SKM-1 treated with dmso at 0.1 percent for 144 hours (cell line): ENCODE measurements around the gene EPHB2.

Source experiments
- DNase-seq: peaks from one replicate; lab custom pipeline; 2025; ENCODE audit not compliant: unreplicated experiment; lab: John Stamatoyannopoulos, UW

Gene EPHB2

GRCh38 chr1:22908880-22909426 is 198.3 kb downstream of the EPHB2 start:
- DNase-seq = no peak

DNA sequence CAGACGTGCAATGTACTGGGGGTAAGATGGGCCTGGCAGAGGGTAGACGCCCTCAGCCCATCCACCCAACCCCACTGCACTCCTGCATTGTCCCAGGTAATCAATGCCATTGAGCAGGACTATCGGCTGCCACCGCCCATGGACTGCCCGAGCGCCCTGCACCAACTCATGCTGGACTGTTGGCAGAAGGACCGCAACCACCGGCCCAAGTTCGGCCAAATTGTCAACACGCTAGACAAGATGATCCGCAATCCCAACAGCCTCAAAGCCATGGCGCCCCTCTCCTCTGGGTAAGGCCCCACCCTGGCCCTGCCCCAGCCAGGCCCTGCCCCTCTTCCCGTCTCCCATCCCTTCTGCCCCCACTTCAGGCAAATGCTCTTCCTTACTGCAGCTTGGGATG is 199.6 kb downstream of the EPHB2 start:
- no peak for DNase-seq

DNA sequence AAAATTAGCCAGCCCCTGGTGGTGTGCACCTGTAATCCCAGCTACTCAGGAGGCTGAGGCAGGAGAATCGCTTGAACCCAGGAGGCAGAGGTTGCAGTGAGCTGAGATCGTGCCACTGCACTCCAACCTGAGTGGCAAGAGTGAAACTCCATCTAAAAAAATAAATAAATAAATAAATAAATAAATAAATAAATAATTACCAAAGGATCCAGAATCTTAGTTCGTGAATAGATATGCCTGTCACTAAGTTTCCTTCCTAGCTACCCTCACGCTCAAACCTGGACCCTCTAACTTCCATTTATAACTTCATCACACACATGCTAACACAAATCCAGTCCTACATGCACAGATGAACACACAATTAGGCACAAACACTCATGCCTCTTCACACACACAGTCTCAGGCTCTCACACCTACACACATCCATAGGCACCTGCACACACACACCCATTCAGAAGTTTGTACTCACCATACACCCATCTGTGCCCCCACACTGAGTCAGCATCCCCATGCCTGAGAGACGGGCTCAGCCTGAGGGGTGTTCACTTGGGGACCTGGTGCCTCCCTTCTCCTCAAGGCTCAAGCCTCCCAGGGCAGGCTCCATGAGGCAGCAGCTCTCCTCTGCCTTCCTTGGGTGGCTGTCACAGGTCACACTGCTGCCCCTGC is 200.5 kb downstream of the EPHB2 start:
- no peak for DNase-seq

GRCh38 chr1:22912311-22912710 is 201.7 kb downstream of the EPHB2 start:
- DNase-seq = no peak

GRCh38 chr1:22913421-22914141 is 202.9 kb downstream of the EPHB2 start:
- DNase-seq = no peak

- no peak for DNase-seq
Measured at GRCh38 chr1:22914156-22914555, 203.5 kb downstream of the EPHB2 start.

- no peak for DNase-seq
Measured at GRCh38 chr1:22914633-22915217, 204.1 kb downstream of the EPHB2 start.

GRCh38 chr1:22915231-22915630 is 204.6 kb downstream of the EPHB2 start:
- DNase-seq = no peak

DNA sequence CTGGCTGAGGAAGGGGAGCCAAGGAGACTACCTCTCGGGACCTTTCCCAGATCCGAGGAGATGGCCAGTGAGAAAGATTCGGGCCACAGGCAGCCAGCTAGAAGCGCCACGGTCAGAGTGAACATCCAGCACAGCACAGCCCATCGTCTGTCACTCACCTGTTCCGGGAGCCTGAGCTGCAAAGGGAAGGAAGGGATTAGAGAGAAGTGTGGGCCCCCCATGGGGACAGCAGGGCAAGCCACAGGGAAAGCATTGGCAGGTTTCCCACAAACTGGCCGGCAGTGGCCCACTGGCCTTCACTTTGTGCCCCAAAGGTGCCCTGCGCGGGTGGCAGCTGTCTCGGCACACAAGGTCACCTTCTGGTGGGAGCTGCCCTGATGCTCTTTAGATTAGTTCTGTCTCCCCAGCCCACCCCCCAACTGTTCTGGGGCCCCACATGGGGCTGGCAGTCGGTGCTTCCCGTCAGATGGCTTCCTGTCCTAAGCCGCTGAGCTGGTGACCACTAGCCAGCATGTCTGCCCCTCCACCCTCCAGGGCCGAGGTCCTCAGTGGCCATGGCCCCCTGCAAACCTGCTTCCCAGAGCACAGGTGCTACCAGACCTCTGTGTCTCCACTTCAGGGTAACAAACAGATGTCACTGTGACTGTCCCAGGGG is 205.3 kb downstream of the EPHB2 start:
- DNase-seq = no peak

- DNase-seq = no peak
Measured at GRCh38 chr1:22916471-22916820, 205.8 kb downstream of the EPHB2 start.

DNA sequence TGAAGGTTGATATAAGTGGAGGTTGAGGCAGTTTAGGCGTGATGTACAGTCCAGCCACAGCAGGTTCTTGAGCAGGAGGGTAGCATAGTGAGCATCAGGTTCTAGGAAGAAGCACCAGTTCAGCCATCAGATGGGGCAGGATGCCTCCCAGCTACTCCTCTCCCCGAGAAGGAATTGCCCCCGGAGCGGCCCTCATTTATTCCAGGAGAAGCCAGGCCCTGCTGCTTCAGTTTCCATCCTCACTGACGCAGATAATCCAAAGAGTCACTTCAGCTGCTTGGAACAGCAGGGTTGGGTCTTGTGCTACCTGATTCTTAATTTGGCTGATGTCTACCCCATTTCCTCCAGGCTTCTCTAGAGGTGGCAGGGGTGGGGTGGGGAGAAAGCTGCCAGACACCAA is 207.3 kb downstream of the EPHB2 start:
- DNase-seq = no peak

DNA sequence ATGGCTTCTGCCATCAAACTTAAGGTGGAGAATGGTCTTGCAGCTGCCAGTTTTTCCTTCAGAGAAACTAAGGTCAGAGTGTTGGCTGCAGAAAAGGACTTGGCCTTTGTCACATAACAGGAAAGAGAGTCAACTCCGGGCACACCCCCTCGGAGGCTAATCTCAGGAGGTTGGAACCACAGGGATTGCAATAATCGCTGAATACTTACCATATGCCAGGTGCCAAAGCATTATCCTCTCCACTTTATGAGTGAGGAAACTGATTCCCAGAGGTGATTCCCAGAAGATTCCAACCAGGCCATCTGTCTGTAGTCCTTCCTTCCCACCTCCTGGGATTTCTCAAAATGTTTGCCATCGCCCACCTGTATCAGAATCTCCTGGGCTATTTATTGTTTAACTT is 208.0 kb downstream of the EPHB2 start:
- no peak for DNase-seq

DNA sequence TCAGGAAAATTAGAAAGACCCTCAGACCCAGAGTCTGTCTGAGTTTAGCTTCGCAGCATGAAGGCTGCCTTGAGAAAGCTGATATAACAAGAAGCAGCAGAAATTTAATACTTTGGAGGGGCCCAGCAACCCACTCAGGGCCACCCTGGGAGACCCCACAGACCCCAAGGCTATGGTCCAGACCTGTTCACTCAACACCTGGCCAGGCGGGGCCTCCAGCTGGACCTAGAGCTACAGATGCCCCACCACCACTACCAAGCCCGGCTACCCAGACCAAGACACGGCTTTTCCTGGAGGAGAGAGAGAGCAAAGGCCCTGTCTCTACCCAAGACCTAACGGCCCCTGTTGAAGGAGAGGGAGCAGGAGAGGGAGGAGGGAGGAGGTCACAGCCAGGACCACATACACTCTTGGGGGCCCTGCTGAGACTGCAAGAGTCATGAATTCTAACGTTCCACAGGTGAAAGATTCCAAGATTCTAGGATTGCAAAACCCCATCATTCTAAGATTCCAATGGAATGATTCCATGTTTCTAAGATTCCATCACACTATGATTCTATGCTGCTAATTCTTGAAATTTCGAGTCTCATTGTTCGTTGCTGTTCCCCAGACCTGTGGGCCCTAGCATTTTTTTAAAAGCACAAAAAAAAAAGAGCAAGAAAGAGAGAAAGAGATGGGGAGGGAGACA is 208.8 kb downstream of the EPHB2 start:
- no peak for DNase-seq

- no peak for DNase-seq
Measured at GRCh38 chr1:22920026-22920733, 209.5 kb downstream of the EPHB2 start.

DNA sequence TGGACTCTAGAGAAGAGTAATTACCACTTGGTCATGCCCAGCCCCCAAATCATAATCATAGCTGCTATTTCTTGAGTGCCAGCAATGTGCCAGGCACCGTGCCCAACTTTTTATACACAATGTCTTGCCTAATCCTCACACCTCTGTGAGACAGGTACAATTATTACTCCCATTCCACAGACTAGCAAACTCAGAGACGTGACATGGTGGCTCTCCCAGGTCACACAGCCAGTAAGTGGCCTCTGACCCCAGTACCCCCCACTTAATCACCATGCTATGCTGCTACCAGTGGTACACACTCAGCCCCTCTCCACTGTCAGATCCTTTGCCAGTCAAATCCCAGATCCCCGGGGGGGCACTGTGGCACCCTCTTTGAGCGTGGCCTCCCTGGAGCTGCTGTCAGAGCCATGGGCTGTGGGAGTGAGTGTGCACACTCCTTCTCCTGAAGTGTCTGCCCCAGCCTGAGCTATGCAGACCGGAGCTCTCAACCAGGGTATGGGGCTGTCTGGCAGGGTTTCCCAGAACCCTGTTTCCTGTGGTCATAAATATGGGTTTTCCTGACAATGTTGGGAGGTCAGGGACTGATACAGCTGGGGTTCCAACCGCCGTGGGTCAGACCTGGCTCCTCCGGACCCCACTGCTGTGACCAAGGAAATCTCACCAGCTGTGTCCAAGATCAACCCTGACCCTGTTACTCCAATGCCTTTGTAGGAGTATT is 210.3 kb downstream of the EPHB2 start:
- no peak for DNase-seq

DNA sequence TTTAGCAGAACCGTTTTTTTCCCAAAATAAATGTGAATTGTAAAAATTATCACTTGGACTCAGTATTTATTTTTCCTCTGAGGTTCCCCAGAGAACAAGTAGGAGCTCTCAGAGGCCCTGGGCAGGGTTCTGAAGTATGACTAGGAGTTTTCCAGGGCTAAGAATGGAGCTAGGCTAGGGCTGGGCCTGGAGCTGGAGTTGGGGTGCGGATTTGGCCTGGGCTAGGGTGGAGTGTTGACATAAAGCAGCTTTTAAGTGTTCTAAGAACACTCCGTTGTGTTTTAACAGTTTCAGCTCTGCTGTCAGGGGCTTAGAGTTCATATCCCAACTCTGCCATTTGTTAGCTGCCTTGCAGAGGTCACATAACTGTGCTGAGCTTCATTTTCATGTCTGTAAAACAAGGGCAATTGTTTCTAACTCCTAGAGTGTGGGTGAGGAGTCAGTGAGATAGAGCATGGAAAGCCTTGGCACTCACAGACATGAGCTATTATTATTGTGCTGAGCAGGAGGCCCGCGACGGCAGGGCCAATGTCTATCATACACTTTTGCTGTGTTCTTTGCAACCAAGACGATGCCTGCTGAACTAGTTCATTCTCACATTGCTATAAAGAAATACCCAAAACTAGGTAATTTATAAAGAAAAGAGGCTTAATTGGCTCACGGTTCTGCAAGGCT is 210.9 kb downstream of the EPHB2 start:
- no peak for DNase-seq

DNA sequence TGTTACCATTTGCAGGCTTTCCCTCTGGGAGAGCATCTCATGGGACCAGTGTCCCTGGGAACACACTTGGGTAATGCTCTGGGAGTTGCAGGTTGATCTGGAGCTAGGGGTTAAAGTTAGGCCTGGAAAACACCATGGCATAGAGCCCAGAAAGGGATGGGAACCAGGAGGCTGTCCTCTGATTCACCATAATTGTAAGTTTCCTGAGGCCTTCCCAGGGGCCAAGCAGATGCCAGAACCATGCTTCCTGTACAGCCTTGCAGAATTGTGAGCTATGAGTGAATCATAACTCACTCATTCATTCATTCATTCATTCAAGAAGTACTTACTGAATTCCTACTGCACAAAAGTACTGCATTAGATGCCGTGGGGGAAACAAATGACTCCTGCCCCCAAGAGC is 212.0 kb downstream of the EPHB2 start:
- no peak for DNase-seq

- DNase-seq = no peak
Measured at GRCh38 chr1:22925111-22925510, 214.5 kb downstream of the EPHB2 start.

- DNase-seq = peak; percentile 21
Measured at GRCh38 chr1:22930240-22930912, 219.7 kb downstream of the EPHB2 start.
